HG03196 (cell line): ENCODE measurements around the gene PLPPR1.

Experiments
- ATAC-seq: cut with Tn5 transposase; IDR thresholded peaks from one replicate; pipeline ENCODE4 v1.9.1; 2021; ENCODE audit not compliant: unreplicated experiment

Gene PLPPR1

DNA sequence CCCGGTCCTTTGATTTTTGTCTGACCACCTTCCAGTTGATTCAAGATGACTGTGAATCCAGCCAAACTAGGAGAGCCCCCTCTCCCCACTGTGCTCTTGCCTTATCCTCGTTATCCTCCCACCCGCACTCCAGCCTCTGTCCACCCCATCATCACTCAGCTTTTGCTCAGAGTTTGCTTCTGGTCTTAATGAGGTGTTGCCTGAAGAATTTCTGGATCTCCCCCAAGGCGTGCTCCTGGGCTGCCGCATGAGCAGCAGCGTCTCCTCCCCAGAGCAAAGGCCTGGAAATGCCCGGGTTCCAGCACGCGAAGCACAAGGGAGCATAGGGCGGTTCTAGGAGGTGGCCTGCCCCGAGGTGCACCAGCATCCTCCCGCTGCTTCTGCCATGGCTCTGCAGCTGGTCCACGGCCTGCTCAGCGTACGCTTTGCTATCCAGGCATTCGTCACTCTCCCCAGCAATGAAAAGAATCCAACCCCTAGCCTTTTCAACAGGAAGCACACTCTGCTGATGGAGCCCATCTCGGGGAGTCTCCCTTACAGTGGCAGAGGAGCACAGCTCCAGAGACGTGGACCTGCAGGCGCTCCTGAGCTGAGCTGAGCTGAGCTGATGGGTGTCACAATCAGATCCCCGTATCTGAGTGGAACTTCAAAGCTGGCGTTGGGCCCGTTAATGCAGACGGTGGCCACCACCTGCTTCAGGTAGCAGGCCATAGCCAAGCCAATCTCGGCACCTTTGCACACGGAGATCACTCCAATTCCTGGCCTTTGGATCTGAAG is 305.6 kb downstream of the PLPPR1 start:
- ATAC-seq: no peak

- no peak for ATAC-seq
Measured at GRCh38 chr9:101336091-101336490, 307.6 kb downstream of the PLPPR1 start.

DNA sequence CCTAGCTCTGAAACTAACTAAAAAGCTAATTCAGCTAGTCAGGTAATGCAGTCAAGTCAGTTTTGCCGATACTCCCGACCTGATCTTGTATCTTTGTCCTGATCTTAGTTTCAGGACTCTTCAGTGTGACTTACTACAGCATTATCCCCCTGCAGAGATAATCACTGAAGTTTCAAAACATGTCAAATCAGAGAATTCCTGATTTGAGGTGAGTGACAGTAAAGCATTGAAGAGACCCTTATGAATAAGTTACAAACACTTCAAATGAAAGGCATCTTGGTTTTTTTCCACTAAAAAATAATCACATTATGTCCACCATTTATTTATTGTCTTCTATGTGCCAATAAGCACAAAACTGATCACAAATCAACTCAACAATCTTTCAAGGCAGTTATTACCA is 308.7 kb downstream of the PLPPR1 start:
- ATAC-seq: no peak

DNA sequence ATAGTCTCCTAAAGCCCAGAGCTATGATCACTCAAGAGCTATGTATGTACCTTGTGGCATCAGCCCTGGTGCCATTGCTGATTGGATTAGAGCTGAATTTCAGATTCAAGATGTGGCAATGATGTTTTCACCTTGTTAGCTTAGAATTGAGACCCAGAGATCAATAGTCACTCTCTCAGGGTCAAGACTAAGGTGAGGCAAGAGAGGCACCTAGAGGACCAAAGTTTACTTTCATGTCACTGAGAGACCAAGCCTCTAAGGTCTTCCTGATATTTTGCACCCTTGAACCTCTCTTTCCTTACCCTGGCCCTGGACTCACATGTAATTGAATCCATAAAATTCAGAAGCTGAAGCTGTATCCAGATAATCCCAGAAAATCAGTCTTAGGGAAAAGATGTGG is 313.4 kb downstream of the PLPPR1 start:
- no peak for ATAC-seq

DNA sequence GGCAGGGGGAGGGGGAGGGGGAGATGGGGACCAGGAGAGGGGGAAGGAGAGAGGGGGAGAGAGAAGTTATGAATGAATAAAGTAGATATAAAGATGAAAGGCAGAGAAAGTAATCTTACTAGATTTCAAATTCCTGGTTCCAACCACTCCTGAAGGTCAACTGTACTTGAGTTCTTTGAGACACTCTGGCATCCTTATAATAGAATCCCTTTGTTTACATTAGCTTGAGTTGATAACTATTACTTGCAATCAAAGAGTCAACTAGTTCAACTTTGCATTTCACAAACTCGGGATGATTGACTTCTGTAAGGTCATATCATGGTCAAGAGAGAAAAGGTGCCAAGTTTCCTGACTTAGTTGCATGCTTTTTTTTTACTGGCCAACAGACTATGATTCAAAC is 314.1 kb downstream of the PLPPR1 start:
- ATAC-seq: no peak

DNA sequence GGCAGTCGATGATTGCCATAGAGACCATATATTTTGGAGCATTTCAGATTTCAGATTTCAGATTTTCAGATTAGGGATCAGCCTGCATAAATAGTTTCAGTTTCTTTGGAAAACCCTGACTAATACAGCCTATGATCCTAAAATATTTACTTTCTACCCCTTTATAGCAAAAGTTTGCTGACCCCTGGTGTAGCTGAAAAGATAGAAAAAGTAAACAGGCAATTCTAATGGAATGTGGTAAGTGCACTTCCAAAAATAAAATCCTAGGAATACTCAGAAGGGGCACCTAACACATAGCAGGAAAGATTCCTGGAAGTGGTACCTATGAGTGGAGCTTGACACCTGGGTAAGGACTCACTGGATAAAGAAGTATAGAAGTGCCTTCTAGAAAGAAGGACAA is 321.8 kb downstream of the PLPPR1 start:
- no peak for ATAC-seq

GRCh38 chr9:101352892-101353463 is 324.5 kb downstream of the PLPPR1 start:
- no peak for ATAC-seq

- ATAC-seq: no peak
Measured at GRCh38 chr9:101353683-101354082, 325.2 kb downstream of the PLPPR1 start.

- ATAC-seq: no peak
Measured at GRCh38 chr9:101354143-101354764, 325.7 kb downstream of the PLPPR1 start.

DNA sequence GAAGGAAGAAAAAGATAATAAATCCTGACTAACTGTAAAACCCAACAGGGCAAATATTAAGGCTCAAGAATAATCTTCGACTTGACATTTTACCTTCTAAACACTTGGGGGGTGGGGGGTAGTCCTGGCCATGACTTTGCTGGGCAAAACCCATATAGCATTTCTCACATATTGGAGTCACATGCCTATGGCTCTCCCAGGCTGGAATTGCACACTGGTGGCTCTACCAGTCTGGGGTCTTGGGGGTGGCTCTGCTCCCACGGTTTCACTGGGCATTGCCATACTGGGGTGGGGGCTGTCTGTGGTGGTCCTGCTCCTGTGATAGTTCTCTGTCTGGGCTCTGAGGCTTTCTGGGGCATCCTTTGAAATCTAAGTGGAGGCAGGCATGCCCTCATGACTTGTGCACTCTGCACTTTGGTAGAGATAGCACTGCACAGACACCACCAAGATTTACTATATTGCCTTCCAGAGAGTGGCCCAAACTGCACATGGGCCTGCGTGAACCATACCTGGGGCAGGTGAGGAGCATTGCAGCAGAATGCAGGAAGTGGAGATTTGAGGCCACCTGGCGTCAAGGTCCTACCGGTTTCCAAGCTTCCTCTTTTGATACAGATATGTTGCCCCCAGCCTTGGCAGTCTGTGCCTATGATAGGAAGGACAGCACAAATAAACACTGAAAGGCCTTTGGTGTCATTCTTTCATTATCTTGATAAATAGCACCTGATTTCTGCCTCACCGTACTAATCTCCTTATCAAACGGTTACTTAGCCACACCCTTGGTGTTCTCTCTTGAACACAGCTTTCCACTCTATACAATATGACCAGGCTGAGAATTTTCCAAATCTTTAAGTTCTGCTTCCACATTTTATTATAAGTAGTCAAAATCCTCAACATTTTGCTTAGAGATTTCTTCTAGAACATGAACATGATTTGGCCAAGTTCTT is 326.5 kb downstream of the PLPPR1 start:
- no peak for ATAC-seq

DNA sequence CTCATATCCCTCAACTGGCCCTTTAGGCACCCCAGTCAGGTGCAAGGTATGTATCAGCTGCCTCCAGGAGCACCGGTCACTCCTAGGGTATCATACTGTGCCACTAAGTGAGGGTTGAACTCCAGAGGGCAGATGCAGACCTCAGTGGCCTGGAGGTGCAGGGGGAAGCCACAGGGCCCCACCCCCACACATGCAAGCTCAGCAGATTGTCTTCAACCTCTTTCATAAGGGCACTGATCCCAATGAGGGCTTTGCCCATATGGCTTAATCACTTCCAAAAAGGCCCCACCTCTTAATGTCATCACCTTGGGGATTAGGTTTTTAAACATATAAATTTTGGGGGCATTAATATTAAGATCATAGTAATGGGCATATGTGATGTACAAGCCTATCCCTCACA is 328.1 kb downstream of the PLPPR1 start:
- no peak for ATAC-seq

DNA sequence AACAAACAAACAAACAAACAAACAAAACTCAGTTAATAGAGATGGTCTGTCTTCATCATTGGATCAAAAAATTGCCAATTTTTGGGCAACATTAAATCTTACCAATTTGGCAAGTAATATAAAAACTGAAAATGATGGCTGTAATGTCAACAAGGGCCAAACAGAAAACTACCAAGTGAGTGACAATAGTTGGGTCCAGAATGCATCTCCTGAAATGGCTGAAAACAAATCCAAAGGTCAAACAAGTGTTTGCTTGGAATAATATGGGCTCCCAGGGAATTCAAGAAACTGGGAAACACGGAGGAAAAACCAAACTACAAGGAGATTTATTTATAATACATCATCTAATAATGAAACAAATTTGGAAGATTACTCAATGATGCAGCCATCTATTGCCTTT is 331.2 kb downstream of the PLPPR1 start:
- no peak for ATAC-seq

DNA sequence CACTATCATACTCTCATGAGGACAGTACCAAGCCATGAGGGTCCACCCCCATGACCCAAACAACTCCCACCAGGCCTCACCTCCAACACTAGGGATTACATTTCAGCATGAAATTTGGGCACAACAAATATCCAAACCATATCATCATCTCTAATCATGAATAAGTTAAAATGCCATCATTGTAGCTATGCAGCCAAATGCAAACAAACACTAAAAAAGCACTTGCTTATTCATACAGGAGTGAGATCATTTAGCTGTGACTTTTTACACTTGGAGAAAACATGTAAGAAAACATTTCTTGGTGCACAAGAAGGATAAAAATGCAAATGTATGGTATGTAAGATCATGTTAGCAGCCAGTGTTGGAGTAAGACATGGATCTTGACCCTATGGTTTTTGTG is 332.1 kb downstream of the PLPPR1 start:
- ATAC-seq: no peak

DNA sequence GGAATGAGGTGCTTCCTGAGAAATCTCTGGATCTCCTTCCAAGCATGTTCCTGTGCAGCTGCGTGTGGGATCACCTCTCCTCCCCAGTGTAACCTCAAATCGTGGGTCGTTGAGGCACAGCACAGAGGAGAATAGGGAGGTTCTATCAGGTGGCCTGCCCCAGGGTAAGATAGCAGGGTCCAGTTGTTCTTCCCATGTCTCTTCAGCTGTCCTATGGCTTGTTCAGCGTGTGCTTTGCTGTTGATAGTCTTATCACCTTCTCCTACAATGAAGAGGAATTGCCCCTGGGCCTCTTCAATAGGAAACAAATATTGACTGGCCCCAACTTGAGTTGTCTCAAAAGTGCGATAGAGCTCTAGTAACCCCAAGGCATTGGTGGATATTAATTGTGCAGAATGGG is 333.9 kb downstream of the PLPPR1 start:
- ATAC-seq: no peak

DNA sequence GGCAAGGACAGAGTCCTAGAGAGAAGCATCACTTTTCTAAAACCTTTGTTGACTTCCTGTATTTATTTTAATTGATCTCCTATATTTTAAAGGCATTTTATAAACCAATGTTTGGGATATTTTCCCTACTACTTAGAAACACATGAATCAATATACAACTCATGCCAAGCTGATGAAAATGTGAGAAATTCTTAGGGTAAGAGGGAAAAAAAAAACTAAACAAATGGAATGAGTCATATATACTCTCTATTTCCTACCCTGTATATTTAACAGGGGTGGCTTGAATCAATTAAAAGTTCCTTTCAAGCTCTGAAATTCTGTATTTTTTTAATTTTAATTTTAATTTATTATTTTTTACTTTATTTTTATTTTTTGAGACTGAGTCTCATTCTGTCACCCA is 336.7 kb downstream of the PLPPR1 start:
- ATAC-seq: no peak

DNA sequence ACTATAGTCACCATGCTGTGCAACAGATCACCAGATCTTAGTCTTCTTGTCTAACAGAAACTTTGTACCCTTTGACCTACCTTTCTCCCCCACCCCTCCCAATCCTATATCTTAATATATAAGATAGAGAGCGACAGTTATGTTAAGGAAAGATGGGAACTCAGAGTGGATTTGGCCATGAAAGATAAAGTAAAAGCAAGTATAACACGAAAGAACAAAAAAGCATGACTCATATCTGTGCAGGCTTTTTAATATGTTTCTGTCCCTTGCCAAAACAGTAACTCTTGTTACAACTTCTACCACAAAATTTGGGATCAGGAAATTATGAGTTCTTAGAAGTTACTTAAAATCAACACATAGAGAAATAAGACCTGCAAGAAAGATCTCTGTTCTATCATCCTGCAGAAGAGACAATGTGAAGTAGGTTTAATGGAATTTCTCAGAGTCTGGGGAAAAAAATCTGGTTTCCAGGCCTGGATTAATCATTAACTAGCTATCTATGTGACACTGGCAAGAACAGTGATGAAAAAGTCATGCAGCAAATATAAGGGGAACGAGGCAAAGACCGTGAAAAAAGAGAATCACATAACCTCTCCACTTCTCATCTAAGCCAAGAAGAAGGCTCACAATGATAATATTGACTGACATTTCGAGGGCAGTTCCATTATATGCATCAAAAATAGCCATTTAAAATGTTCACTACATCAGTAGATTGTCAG is 337.7 kb downstream of the PLPPR1 start:
- ATAC-seq: no peak

- no peak for ATAC-seq
Measured at GRCh38 chr9:101367323-101367722, 338.8 kb downstream of the PLPPR1 start.

DNA sequence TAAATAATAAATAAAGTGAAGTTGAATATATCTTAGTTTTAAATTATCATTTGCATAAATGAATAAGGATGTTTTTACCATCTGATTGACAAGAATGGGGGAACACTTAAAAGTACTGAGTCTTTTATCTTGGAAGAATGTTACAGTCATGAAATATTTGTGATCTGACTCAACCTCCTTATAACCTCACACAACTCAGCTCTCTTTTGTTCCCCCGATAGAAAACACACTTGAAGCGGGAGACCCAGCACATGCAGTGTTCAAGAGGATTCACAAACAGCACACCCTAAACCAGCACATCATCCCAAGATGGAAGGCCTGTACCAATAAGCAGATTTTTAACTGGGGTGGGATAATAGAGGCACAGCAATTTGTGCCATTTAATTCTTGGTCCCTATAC is 340.8 kb downstream of the PLPPR1 start:
- ATAC-seq: no peak

DNA sequence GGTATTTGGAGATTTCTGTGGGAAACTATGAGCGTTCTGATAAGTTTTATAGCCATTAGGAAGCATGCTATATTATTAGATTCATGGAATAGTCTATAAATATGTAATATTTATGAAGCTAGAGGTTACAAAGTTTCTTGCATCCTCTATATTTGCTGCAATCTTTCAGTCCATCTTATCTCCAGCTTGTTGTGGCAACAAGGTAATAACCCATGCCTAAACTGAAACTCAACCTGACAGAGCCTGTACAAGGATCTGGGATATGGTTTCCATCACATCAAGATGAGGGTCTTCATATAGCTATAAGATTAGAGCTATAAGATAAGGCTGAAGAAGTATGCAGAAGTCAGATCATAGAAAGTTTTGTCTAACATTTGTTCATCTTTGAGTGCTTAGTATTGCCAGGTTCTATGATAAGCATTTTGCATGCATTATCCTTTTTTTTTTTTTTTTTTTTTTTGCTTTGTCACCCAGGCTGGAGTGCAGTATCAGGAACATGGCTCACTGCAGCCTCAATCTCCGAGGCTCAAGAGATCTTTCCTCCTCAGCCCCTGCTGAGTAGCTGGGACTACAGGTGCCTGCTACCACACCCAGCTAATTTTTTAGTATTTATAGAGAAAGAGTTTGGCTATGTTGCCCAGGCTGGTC is 341.5 kb downstream of the PLPPR1 start:
- no peak for ATAC-seq

DNA sequence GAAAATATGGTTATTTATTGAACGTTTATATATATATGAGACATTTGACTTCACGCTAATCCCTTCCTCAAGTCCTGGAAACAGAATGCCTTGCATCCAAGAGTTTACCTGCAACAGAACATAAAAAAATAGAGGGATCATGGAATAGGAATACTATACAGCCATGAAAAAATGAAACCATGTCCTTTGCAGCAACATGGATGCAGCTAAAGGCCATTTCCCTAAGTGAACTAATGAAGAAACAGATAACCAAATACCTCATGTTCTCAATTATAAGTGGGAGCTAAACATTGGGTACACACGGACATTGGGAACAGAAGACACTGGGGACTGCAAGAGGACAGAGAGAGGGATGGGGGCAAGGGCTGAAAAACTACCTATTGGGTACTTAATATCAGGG is 343.3 kb downstream of the PLPPR1 start:
- ATAC-seq: no peak
